GM19438 (cell line): ENCODE data around the gene TTYH2.
A peak's percentile ranks its signal among the peaks of the same experiment; 100 is the strongest.

Experiments used
- ATAC-seq: cut with Tn5 transposase; IDR thresholded peaks from one replicate; pipeline ENCODE4 v1.9.1; 2021; ENCODE audit warnings: low read depth; ENCODE audit not compliant: unreplicated experiment

TTYH2 gene

GRCh38 chr17:74192950-74193781 lies 20.2 kb upstream of the TTYH2 start:
- ATAC-seq: no peak

- ATAC-seq: no peak
Measured at GRCh38 chr17:74194682-74195081, 18.7 kb upstream of the TTYH2 start.

- ATAC-seq: no peak
Measured at GRCh38 chr17:74196541-74197317, 16.6 kb upstream of the TTYH2 start.

GRCh38 chr17:74197801-74198200 lies 15.6 kb upstream of the TTYH2 start:
- no peak for ATAC-seq

GRCh38 chr17:74198694-74199093 lies 14.7 kb upstream of the TTYH2 start:
- no peak for ATAC-seq

GRCh38 chr17:74199306-74200092 lies 13.9 kb upstream of the TTYH2 start:
- no peak for ATAC-seq

GRCh38 chr17:74200112-74200511 lies 13.3 kb upstream of the TTYH2 start:
- no peak for ATAC-seq

- no peak for ATAC-seq
Measured at GRCh38 chr17:74201250-74201649, 12.1 kb upstream of the TTYH2 start.

- no peak for ATAC-seq
Measured at GRCh38 chr17:74201948-74202347, 11.4 kb upstream of the TTYH2 start.

GRCh38 chr17:74202938-74203337 lies 10.4 kb upstream of the TTYH2 start:
- no peak for ATAC-seq

GRCh38 chr17:74203439-74204240 lies 9.7 kb upstream of the TTYH2 start, which contains the start of gene RPL38:
RPL38 (plus strand) TSS chr17:74203678; CDS start chr17:74203956, 278 bp downstream.
- peak; percentile 50 for ATAC-seq

- ATAC-seq: no peak
Measured at GRCh38 chr17:74204474-74204873, 8.9 kb upstream of the TTYH2 start.

- no peak for ATAC-seq
Measured at GRCh38 chr17:74205274-74205673, 8.1 kb upstream of the TTYH2 start.

GRCh38 chr17:74206332-74206818 lies 7.0 kb upstream of the TTYH2 start:
- no peak for ATAC-seq

- ATAC-seq: no peak
Measured at GRCh38 chr17:74210191-74211140, 2.9 kb upstream of the TTYH2 start.

GRCh38 chr17:74211141-74211911 lies 2.0 kb upstream of the TTYH2 start:
- ATAC-seq: no peak

- ATAC-seq: no peak
Measured at GRCh38 chr17:74211912-74212208, 1.5 kb upstream of the TTYH2 start.

- no peak for ATAC-seq
Measured at GRCh38 chr17:74212209-74212912, 1.0 kb upstream of the TTYH2 start.
